ENCODE data around the gene PLEKHH2. TPM values are rescaled to one million over a fixed set of nuclear protein-coding genes. Genes with fewer than 3 reads are reported as not detected.

PLEKHH2 gene
- total RNA-seq, 1 donor from 2014 or later: 0.84 TPM

DNA sequence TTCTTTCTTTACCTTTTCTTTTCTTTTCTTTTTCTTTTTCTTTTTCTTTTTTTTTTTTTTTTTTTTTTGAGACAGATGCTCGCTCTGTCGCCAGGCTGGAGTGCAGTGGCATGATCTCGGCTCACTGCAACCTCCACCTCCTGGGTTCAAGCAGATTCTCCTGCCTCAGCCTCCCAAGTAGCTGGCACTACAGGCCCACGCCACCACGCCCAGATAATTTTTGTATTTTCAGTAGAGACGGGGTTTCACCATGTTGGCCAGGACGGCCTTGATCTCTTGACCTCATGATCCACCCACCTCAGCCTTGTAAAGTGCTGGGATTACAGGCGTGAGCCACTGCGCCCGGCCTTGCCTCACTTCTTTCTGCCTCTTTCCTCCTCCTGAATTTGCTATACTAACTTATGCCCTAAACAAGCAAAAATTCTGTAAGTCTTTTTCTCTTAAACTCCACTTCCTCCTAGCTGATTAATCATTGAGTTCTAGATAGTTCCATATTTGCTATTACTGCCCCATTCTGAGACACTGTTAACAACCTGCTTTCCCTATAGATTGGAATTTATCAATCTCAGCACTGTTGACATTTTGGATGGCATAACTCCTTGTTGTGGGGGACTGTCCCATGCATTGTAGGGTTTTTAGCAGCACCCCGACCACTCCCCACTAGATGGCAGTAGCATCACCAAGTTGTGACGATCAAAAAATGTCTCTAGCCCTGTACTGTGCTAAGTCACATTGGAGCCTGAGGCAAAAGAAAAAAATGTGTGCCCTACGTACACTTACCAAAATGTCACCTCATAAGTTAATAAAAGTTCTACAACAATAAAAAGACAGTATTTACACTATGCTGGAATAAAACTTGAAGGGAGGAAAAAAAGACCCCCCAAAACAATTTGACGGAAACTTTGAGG is 24.8 kb upstream of the PLEKHH2 start:
- H2AFZ ChIP-seq (ENCODE audit: low read depth, low read length): no peak overlapping the region
- peak; percentile 44 for DNase-seq (ENCODE audit: low read depth)
- H3K4me3 Mint-ChIP-seq (ENCODE audit: unreplicated experiment): no peak overlapping the region

DNA sequence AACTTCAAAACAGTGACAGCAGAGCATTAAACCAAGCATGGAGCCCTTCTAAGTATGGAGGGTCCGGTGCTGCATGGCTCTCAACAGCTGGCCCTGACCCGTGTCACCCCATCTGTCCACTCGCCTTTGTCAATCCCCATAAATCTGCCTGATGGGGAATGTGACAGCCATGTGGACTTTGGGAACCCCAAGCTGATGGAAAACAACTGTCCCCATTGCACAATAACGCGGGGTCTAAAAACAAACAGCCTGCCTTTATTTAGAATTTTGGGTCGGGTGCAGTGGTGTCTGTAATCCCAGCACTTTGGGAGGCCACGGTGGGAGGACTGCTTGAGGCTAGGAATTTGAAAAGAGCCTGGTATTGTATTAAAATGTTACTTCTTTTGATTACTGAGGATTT is 24.1 kb upstream of the PLEKHH2 start:
- Mint-ChIP-seq H3K9me3 (ENCODE audit: unreplicated experiment) (no peaks in the 10 kb centered on the region), H3K27ac (ENCODE audit: unreplicated experiment) (no peak overlapping the region), H3K4me1 (ENCODE audit: low read depth, unreplicated experiment) (no peaks in the 10 kb centered on the region), H3K4me3 (ENCODE audit: unreplicated experiment) (no peak overlapping the region), H3K27me3 (ENCODE audit: low read depth, unreplicated experiment) (peaks cover 3% of the 10 kb centered on the region), H3K36me3 (ENCODE audit: low read depth, unreplicated experiment) (no peaks in the 10 kb centered on the region)
- FAIRE-seq (no peak), DNase-seq (ENCODE audit: low read depth) (no peak)
- Histone ChIP-seq H2AFZ (ENCODE audit: low read depth, low read length) (no peak overlapping the region), H3K4me2 (ENCODE audit: low read length) (no peak overlapping the region), H3K79me2 (ENCODE audit: insufficient read depth, low read length) (no peaks in the 10 kb centered on the region), H3K27ac (ENCODE audit: low read depth, low read length) (no peak overlapping the region), H3K9me3 (ENCODE audit: insufficient read depth, low read depth, low read length) (no peaks in the 10 kb centered on the region), H3K4me1 (ENCODE audit: insufficient read depth, low read length) (no peaks in the 10 kb centered on the region), H4K20me1 (ENCODE audit: insufficient read depth, low read length) (no peaks in the 10 kb centered on the region), H3K36me3 (ENCODE audit: insufficient read depth, low read length) (no peaks in the 10 kb centered on the region), H3K9ac (ENCODE audit: low read length) (no peak overlapping the region), H3K27me3 (ENCODE audit: insufficient read depth, low read length) (no peaks in the 10 kb centered on the region), H3K4me3 (ENCODE audit: insufficient read depth, low read depth, low read length) (no peak overlapping the region)
- no peak for TF ChIP-seq EZH2 (IDR thresholded peaks at IDR 0.05; ENCODE audit: insufficient read depth, low read length)
- TF ChIP-seq, protein P1, sequence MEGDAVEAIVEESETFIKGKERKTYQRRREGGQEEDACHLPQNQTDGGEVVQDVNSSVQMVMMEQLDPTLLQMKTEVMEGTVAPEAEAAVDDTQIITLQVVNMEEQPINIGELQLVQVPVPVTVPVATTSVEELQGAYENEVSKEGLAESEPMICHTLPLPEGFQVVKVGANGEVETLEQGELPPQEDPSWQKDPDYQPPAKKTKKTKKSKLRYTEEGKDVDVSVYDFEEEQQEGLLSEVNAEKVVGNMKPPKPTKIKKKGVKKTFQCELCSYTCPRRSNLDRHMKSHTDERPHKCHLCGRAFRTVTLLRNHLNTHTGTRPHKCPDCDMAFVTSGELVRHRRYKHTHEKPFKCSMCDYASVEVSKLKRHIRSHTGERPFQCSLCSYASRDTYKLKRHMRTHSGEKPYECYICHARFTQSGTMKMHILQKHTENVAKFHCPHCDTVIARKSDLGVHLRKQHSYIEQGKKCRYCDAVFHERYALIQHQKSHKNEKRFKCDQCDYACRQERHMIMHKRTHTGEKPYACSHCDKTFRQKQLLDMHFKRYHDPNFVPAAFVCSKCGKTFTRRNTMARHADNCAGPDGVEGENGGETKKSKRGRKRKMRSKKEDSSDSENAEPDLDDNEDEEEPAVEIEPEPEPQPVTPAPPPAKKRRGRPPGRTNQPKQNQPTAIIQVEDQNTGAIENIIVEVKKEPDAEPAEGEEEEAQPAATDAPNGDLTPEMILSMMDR (IDR thresholded peaks at IDR 0.05; ENCODE audit: insufficient read depth, low read depth, low read length): no peak

More for the DNA sequence above, 24.8 kb upstream of the PLEKHH2 start:
- no peaks in the 10 kb centered on the region for H3K79me2 ChIP-seq (ENCODE audit: insufficient read depth, low read length)
- H3K36me3 ChIP-seq (ENCODE audit: insufficient read depth, low read length): no peaks in the 10 kb centered on the region
- no peak overlapping the region for H3K4me2 ChIP-seq (ENCODE audit: low read length)
- peak; percentile 77 for FAIRE-seq
- no peaks in the 10 kb centered on the region for H3K4me1 ChIP-seq (ENCODE audit: insufficient read depth, low read length)
- H4K20me1 ChIP-seq (ENCODE audit: insufficient read depth, low read length): no peaks in the 10 kb centered on the region
- no peak overlapping the region for H3K4me3 ChIP-seq (ENCODE audit: insufficient read depth, low read depth, low read length)
- TF ChIP-seq, protein P1 (IDR thresholded peaks at IDR 0.05; ENCODE audit: insufficient read depth, low read depth, low read length): peak; percentile 88
- no peak for TF ChIP-seq EZH2 (IDR thresholded peaks at IDR 0.05; ENCODE audit: insufficient read depth, low read length)
- H3K9me3 Mint-ChIP-seq (ENCODE audit: unreplicated experiment): no peaks in the 10 kb centered on the region
- no peak overlapping the region for H3K27ac ChIP-seq (ENCODE audit: low read depth, low read length)
- H3K27me3 Mint-ChIP-seq (ENCODE audit: low read depth, unreplicated experiment): peaks cover 3% of the 10 kb centered on the region
- no peak overlapping the region for H3K9ac ChIP-seq (ENCODE audit: low read length)
- H3K27ac Mint-ChIP-seq (ENCODE audit: unreplicated experiment): no peak overlapping the region
- H3K36me3 Mint-ChIP-seq (ENCODE audit: low read depth, unreplicated experiment): no peaks in the 10 kb centered on the region
- H3K27me3 ChIP-seq (ENCODE audit: insufficient read depth, low read length): no peaks in the 10 kb centered on the region
- no peaks in the 10 kb centered on the region for H3K4me1 Mint-ChIP-seq (ENCODE audit: low read depth, unreplicated experiment)
- H3K9me3 ChIP-seq (ENCODE audit: insufficient read depth, low read depth, low read length): no peaks in the 10 kb centered on the region

All from astrocyte (in vitro differentiated cells and primary cell).